ENCODE results near the gene DOP1A. TPM values are rescaled to one million over a fixed set of nuclear protein-coding genes. Genes with fewer than 3 reads are reported as not detected.

Gene DOP1A
- total and polyA plus RNA-seq, 2 donors (not counting 1 experiment from before 2014, with no cell fraction given), result 9.4 to 28.3 TPM

GRCh38 chr6:83176246-83176645, 108.8 kb downstream of the DOP1A start:
- Histone ChIP-seq H3K36me3 (replicated peaks in 1 of 2; ENCODE audit: control extremely low read depth in 1 of 2, control insufficient read depth in 1 of 2, extremely low read depth in 1 of 2, insufficient read depth in 2 of 2, low read length in 1 of 2) (peaks cover 1 to 37% of the 10 kb centered on the region in 2 experiments), H3K4me2 (replicated peaks; ENCODE audit: low read depth, low read length, poor library complexity, severe bottlenecking) (no peak overlapping the region), H4K20me1 (ENCODE audit: control insufficient read depth, insufficient read depth, low read length, poor library complexity, severe bottlenecking) (no peaks in the 10 kb centered on the region), H3K4me3 (ENCODE audit: control extremely low read depth in 1 of 5, extremely low read depth in 1 of 5, insufficient read depth in 1 of 5, low read depth in 2 of 5, low read length in 4 of 5) (no peak overlapping the region), H3K79me2 (ENCODE audit: control insufficient read depth, insufficient read depth, low read length) (no peaks in the 10 kb centered on the region), H3K27me3 (replicated peaks in 1 of 4; ENCODE audit: control extremely low read depth in 1 of 4, control insufficient read depth in 3 of 4, insufficient read depth in 4 of 4, low read length in 3 of 4) (no peaks in the 10 kb centered on the region), H3K9me3 (ENCODE audit: control extremely low read depth in 1 of 3, control insufficient read depth in 2 of 3, insufficient read depth in 1 of 3, low read length in 2 of 3) (no peaks in the 10 kb centered on the region), H3K4me1 (ENCODE audit: control insufficient read depth in 2 of 2, insufficient read depth in 2 of 2, low read length in 2 of 2) (no peaks in the 10 kb centered on the region), H3K27ac (ENCODE audit: low read length in 2 of 2) (no peak overlapping the region), H3K9ac (ENCODE audit: low read length) (no peak overlapping the region), H2AFZ (ENCODE audit: insufficient read depth, low read depth, low read length, poor library complexity, severe bottlenecking) (no peak overlapping the region)
- H3K27ac Mint-ChIP-seq, result no peak overlapping the region
- WGBS (ENCODE audit: insufficient coverage), result 100% methylated on average over 2 of the region's 4 CpGs
- ChIA-PET CTCF (interaction anchor here (0.6 to 1.6 kb wide), 2 partner anchors 109 to 984 kb away, joined by 3 to 6 read pairs; partner anchors contain the start of gene DOP1A), POLR2A (no interaction called here)
- intact Hi-C loops (cut with micrococcal nuclease), result no loop called here
- TF ChIP-seq EZH2 (IDR thresholded peaks at IDR 0.05; ENCODE audit: borderline replicate concordance, insufficient read depth, low read depth, low read length, poor library complexity, severe bottlenecking), result no peak
- no peaks in the 10 kb centered on the region for H3K27me3 Mint-ChIP-seq
- DNase-seq (no peak), ATAC-seq (ENCODE audit: low read depth) (no peak)
- H3K4me1 Mint-ChIP-seq, result no peaks in the 10 kb centered on the region
- no peak overlapping the region for H3K4me3 Mint-ChIP-seq
- H3K9me3 Mint-ChIP-seq (ENCODE audit: insufficient read depth), result no peaks in the 10 kb centered on the region

- POLR2A ChIA-PET, result no interaction called here
- H3K9me3 ChIP-seq (ENCODE audit: control extremely low read depth in 1 of 3, control insufficient read depth in 2 of 3, insufficient read depth in 1 of 3, low read length in 2 of 3), result no peaks in the 10 kb centered on the region
- peaks cover 8 to 51% of the 10 kb centered on the region in 2 experiments for H3K36me3 ChIP-seq (replicated peaks in 1 of 2; ENCODE audit: control extremely low read depth in 1 of 2, control insufficient read depth in 1 of 2, extremely low read depth in 1 of 2, insufficient read depth in 2 of 2, low read length in 1 of 2)
- H3K4me3 Mint-ChIP-seq, result no peak overlapping the region
- no peaks in the 10 kb centered on the region for H3K79me2 ChIP-seq (ENCODE audit: control insufficient read depth, insufficient read depth, low read length)
- no peaks in the 10 kb centered on the region for H3K9me3 Mint-ChIP-seq (ENCODE audit: insufficient read depth)
- no peaks in the 10 kb centered on the region for H4K20me1 ChIP-seq (ENCODE audit: control insufficient read depth, insufficient read depth, low read length, poor library complexity, severe bottlenecking)
- no peak overlapping the region for H3K9ac ChIP-seq (ENCODE audit: low read length)
- DNase-seq (no peak), ATAC-seq (ENCODE audit: low read depth) (no peak)
- H2AFZ ChIP-seq (ENCODE audit: insufficient read depth, low read depth, low read length, poor library complexity, severe bottlenecking), result no peak overlapping the region
- CTCF ChIA-PET, result interaction anchor here (1.4 kb wide), 1 partner anchor 113 kb away, joined by 4 read pairs; the partner anchor contains the start of gene DOP1A
- intact Hi-C loops (cut with micrococcal nuclease), result no loop called here
- no peaks in the 10 kb centered on the region for H3K27me3 Mint-ChIP-seq
- no peaks in the 10 kb centered on the region for H3K27me3 ChIP-seq (replicated peaks in 1 of 4; ENCODE audit: control extremely low read depth in 1 of 4, control insufficient read depth in 3 of 4, insufficient read depth in 4 of 4, low read length in 3 of 4)
- no peaks in the 10 kb centered on the region for H3K4me1 ChIP-seq (ENCODE audit: control insufficient read depth in 2 of 2, insufficient read depth in 2 of 2, low read length in 2 of 2)
- no peaks in the 10 kb centered on the region for H3K4me1 Mint-ChIP-seq
- H3K4me2 ChIP-seq (replicated peaks; ENCODE audit: low read depth, low read length, poor library complexity, severe bottlenecking), result no peak overlapping the region
- H3K4me3 ChIP-seq (ENCODE audit: control extremely low read depth in 1 of 5, extremely low read depth in 1 of 5, insufficient read depth in 1 of 5, low read depth in 2 of 5, low read length in 4 of 5), result no peak overlapping the region
- no peak overlapping the region for H3K27ac ChIP-seq (ENCODE audit: low read length in 2 of 2)
- TF ChIP-seq CTCF (IDR thresholded peaks at IDR 0.05) (no peak), EZH2 (IDR thresholded peaks at IDR 0.05; ENCODE audit: borderline replicate concordance, insufficient read depth, low read depth, low read length, poor library complexity, severe bottlenecking) (no peak)
- no peak overlapping the region for H3K27ac Mint-ChIP-seq
Measured at GRCh38 chr6:83180426-83180950, 113.0 kb downstream of the DOP1A start.

Measured in B cell (primary cell).